Colonic mucosa (tissue), 4 donors: ENCODE measurements around the gene CRYZ. TPM values are rescaled to one million over a fixed set of nuclear protein-coding genes. Genes with fewer than 3 reads are reported as not detected.

Experiments used
- DNase-seq: peaks from one replicate; pipeline ENCODE4 v3.0.0-alpha.2; 2020
- H3K27ac ChIP-seq: fragments of 200-600 bp; one replicate; pipeline ENCODE4 v1.8.0; 2021
- H3K27me3 ChIP-seq: fragments of 200-600 bp; one replicate; pipeline ENCODE4 v1.8.0; 2021
- H3K36me3 ChIP-seq: fragments of 200-600 bp; one replicate; pipeline ENCODE4 v1.8.0; 2021
- H3K4me1 ChIP-seq: fragments of 200-600 bp; one replicate; pipeline ENCODE4 v1.8.0; 2021; ENCODE audit warnings: mild to moderate bottlenecking
- H3K4me3 ChIP-seq: fragments of 200-600 bp; one replicate; pipeline ENCODE4 v1.8.0; 2021
- H3K9ac ChIP-seq, 2 donors: one replicate each; pipeline ENCODE4 v1.7.0; 2013; ENCODE audit warnings: control low read depth in 2 of 2, low read depth in 2 of 2, low read length in 2 of 2
- H3K9me3 ChIP-seq: fragments of 200-600 bp; one replicate; pipeline ENCODE4 v1.8.0; 2021
- intact Hi-C: fragments of 100-400 bp; cut with DNase I; formaldehyde crosslinking; loops from one replicate; pipeline ENCODE4 v1.14.1; 2022
- total RNA-seq, 2 donors: library from RNA; stranded (reverse); fragmentation: NEBNext Ultra II Directional in 1 of 2; extraction: Animal tissue kit (Norgen Biotek cat#: 25700) in 1 of 2; gene quantifications; one replicate each; pipeline ENCODE4 v1.2.1, GENCODE V29; 2021
- TF ChIP-seq, protein P1 (sequence below): fragments of 200-600 bp; IDR thresholded peaks from one replicate; pipeline ENCODE4 v1.8.0; 2022; ENCODE audit warnings: antibody characterized with exemption, mild to moderate bottlenecking
- donor health status: healthy.
- donor health status: DM: no; HTN: no; CAD: no.
- donor health status: DM: no; HTN: no; CAD: no.

CRYZ gene
- total RNA-seq, 2 donors from 2014 or later = 15.7 to 25.8 TPM

DNA sequence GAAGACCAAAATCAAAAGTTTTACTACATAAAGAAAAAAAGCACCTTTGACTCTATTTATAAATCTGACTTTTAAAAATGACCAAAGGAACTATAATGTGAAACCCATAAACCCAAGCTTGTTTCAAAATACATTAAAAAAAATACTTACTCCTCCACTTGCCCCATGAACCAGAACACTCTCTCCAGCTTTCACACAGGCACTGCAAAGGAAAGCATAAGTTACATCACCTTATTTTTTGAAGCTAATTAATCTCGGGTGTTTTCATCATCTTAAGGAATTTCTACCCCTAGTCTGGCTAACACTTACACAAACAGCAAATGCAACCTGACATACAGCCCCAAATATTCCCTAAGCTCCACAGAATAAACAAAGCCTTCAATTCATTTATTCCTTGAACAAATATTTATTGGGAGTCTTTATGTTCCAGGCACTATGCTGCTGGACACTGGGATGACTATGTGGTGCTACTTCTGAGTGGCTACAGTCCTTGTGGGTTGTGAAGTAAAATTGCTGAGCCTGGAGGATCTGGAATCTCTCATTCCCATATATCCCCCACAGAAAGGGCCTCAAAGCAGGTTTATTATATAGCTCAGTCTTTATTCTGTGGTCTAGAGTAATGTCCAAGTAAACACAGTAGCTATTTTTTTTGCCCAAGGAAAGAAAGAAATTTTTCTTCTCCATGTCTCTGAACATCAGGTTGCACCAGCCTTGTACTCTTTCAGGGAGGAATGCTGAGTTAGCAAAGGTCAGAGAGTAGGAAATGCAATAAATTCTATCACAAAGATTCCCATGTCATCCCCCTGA, 18.2 kb downstream of the CRYZ start:
- intact Hi-C loops = no loop called here
- H3K27ac ChIP-seq = no peak overlapping the region

DNA sequence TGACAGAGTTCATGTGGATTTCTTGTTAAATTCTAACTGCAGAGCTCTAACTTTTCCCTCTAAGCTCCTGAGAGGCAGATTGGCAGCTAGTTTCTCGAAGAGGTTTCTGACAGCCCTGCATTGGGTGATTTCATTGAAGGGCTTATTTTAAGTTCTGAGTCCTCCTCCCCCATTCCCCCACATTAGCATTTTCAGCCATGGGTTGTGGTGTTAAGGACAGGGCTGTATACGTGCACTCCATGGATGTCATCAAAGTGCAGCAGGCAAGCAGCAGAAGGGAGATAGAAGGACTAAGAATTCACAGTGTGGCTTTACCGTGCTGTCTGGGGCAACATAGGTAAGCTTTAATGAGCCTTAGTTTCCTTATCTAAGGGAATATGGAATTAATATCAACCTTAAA, 19.0 kb downstream of the CRYZ start:
- no peaks in the 10 kb centered on the region for H3K36me3 ChIP-seq
- intact Hi-C loops = no loop called here
- no peaks in the 10 kb centered on the region for H3K9me3 ChIP-seq
- no peaks in the 10 kb centered on the region for H3K27me3 ChIP-seq
- H3K9ac ChIP-seq = no peak overlapping the region
- H3K27ac ChIP-seq = no peak overlapping the region
- H3K4me1 ChIP-seq = no peaks in the 10 kb centered on the region
- no peak for DNase-seq
- TF ChIP-seq, protein P1, sequence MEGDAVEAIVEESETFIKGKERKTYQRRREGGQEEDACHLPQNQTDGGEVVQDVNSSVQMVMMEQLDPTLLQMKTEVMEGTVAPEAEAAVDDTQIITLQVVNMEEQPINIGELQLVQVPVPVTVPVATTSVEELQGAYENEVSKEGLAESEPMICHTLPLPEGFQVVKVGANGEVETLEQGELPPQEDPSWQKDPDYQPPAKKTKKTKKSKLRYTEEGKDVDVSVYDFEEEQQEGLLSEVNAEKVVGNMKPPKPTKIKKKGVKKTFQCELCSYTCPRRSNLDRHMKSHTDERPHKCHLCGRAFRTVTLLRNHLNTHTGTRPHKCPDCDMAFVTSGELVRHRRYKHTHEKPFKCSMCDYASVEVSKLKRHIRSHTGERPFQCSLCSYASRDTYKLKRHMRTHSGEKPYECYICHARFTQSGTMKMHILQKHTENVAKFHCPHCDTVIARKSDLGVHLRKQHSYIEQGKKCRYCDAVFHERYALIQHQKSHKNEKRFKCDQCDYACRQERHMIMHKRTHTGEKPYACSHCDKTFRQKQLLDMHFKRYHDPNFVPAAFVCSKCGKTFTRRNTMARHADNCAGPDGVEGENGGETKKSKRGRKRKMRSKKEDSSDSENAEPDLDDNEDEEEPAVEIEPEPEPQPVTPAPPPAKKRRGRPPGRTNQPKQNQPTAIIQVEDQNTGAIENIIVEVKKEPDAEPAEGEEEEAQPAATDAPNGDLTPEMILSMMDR = no peak
- no peak overlapping the region for H3K4me3 ChIP-seq

More for the DNA sequence above, 18.2 kb downstream of the CRYZ start:
- Histone ChIP-seq H3K4me3 (no peak overlapping the region), H3K36me3 (no peaks in the 10 kb centered on the region), H3K27me3 (no peaks in the 10 kb centered on the region), H3K9me3 (no peaks in the 10 kb centered on the region), H3K9ac (no peak overlapping the region), H3K4me1 (no peaks in the 10 kb centered on the region)
- TF ChIP-seq, protein P1 = no peak
- no peak for DNase-seq

DNA sequence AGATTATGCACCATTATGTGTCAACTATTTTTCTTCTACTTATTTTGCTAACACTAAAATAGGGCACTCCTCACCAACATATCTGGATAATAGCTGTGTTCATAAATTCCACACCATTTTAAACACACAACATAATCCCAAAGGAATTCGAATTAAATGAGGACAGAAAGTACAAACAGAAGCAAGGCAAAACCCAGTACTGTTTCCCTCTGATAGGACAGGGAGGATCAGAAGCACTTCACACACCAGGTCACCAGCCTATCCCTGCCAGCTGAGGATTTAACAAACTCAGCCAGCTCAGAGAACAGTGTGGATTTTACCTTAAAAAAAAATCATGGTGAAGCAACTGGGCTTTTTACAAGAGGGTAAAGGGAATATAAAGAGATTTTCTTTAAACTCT, 20.0 kb downstream of the CRYZ start:
- DNase-seq = no peak
- Histone ChIP-seq H3K9me3 (no peaks in the 10 kb centered on the region), H3K9ac (no peak overlapping the region), H3K4me1 (no peaks in the 10 kb centered on the region), H3K27me3 (no peaks in the 10 kb centered on the region), H3K27ac (no peak overlapping the region), H3K4me3 (no peak overlapping the region), H3K36me3 (no peaks in the 10 kb centered on the region)
- TF ChIP-seq, protein P1 = no peak
- intact Hi-C loops = no loop called here

DNA sequence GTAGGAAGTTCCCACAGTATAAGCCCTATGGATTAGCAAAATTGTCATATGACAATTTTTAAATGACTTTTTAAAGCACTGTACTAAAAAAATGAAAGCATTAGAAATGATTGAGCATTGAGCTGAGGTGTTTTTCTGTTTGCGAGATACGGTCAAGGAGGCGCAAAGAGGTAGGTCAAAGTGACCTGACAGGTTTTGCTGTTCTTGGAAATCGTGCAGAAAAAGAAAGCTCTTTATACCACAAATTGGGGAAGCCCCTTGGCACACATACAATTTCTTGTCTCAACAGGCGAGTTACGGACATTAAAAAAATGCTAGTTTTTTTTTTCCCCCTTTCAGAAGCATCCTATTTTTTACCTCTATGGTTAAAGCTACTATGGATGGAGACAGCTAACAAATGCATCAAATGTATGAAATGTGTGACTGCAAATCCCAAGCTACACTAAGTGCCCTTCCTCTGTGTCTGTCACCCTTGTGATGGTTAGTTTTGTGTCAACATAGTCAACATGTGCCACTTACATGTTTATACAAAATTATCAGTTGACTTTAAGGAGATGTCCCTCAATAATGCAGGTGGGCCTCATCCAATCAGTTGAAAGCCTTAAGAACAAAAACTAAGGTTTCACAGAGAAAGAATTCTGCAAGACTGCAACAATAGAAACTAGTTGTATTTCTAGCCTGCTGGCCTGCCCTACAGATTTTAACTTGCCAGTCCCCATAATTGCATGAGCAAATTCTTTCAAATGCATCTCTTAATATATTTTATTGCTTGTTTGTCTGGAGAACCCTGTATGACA, 29.3 kb downstream of the CRYZ start:
- no peaks in the 10 kb centered on the region for H3K4me1 ChIP-seq
- no peaks in the 10 kb centered on the region for H3K36me3 ChIP-seq
- TF ChIP-seq, protein P1 = no peak
- H3K27ac ChIP-seq = no peak overlapping the region
- no peak overlapping the region for H3K9ac ChIP-seq
- H3K27me3 ChIP-seq = no peaks in the 10 kb centered on the region
- H3K9me3 ChIP-seq = no peaks in the 10 kb centered on the region
- DNase-seq = no peak
- intact Hi-C loops = no loop called here
- no peak overlapping the region for H3K4me3 ChIP-seq

DNA sequence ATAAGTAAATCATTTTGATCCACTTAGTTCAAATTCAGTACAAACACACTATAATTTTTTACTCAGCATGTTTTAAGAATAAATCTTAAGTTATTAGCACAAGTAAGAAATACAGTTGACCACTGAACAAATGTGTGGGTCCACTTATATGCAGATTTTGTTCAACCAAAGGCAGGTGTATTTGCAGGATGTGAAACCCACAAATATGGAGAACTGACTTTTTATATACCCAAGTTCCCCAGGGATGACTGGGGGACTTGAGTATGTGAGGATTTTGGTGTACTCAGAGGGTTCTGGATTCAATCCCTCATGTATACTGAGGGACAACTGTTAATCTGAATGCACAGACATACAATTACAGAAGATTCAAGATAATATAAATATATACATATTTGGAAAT, 33.5 kb downstream of the CRYZ start:
- DNase-seq = no peak
- Histone ChIP-seq H3K36me3 (no peaks in the 10 kb centered on the region), H3K4me1 (no peaks in the 10 kb centered on the region), H3K9ac (no peak overlapping the region), H3K9me3 (no peaks in the 10 kb centered on the region), H3K27ac (no peak overlapping the region), H3K4me3 (no peak overlapping the region), H3K27me3 (no peaks in the 10 kb centered on the region)
- TF ChIP-seq, protein P1 = no peak
- intact Hi-C loops = no loop called here
